PC-3 (cell line): ENCODE data around the gene C2orf80.

Experiments used
- EZH2 ChIP-seq: fragments of 300-600 bp; sonication (generic); IDR thresholded peaks from one replicate; pipeline ENCODE4 v1.6.1; 2017; ENCODE audit warnings: antibody characterized with exemption, mild to moderate bottlenecking, low read length; ENCODE audit not compliant: unreplicated experiment
- EZH2phosphoT487 ChIP-seq: fragments of 300-600 bp; sonication (generic); IDR thresholded peaks from 2 replicates; pipeline ENCODE4 v1.6.1; 2018; ENCODE audit warnings: mild to moderate bottlenecking, antibody characterized with exemption, low read length, borderline replicate concordance
- TF ChIP-seq, protein P1 (sequence below): fragments of 300-600 bp; sonication (generic); conservative IDR thresholded peaks from 2 replicates; pipeline ENCODE4 v1.5.1; 2017; ENCODE audit warnings: antibody characterized with exemption, low read depth, mild to moderate bottlenecking, low read length

DNA sequence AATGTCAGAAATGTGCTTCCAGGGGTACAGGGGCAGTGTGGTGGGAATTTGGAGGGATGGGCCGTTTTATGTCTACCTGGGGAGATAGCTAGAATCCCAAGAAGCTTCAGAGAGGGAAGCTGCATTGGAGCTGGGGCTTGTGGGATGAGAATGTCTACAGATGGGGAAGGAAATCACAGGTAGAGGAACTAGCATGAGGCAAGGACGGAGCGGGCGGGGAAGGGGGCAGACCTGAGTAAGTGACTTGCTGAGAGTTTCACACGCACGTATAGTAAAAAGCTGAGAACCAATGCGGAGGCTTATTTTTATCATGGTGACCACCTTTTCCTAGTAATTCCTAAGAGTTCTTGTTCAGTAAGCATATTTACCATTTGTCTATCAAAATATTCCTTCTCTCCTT, 6.3 kb downstream of the C2orf80 start:
- TF ChIP-seq, protein P1, sequence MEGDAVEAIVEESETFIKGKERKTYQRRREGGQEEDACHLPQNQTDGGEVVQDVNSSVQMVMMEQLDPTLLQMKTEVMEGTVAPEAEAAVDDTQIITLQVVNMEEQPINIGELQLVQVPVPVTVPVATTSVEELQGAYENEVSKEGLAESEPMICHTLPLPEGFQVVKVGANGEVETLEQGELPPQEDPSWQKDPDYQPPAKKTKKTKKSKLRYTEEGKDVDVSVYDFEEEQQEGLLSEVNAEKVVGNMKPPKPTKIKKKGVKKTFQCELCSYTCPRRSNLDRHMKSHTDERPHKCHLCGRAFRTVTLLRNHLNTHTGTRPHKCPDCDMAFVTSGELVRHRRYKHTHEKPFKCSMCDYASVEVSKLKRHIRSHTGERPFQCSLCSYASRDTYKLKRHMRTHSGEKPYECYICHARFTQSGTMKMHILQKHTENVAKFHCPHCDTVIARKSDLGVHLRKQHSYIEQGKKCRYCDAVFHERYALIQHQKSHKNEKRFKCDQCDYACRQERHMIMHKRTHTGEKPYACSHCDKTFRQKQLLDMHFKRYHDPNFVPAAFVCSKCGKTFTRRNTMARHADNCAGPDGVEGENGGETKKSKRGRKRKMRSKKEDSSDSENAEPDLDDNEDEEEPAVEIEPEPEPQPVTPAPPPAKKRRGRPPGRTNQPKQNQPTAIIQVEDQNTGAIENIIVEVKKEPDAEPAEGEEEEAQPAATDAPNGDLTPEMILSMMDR: no peak
- TF ChIP-seq EZH2: no peak
- TF ChIP-seq EZH2phosphoT487: no peak
